HepG2 (cell line): ENCODE data around the gene CHRNG. TPM values are rescaled to one million over a fixed set of nuclear protein-coding genes. Genes with fewer than 3 reads are reported as not detected.

Source experiments
- AHR ChIP-seq: IDR thresholded peaks from 2 replicates; pipeline ENCODE4 v1.6.1; 2018; ENCODE audit warnings: missing genetic modification reagents, missing compliant biosample characterization
- CBX2 ChIP-seq, 2 experiments: fragments of 200-600 bp in 1 of 2; sonication (generic); formaldehyde crosslinking in 1 of 2; IDR thresholded peaks; 2 replicates each; pipeline versions ENCODE4 v1.7.0 to v1.8.1; 2018 to 2022; ENCODE audit warnings: low read depth in 2 of 2, low read length in 1 of 2, mild to moderate bottlenecking in 1 of 2, missing genetic modification reagents in 1 of 2
- CC2D1A ChIP-seq: sonication (generic); formaldehyde crosslinking; IDR thresholded peaks from 2 replicates; pipeline ENCODE4 v1.8.1; 2023; ENCODE audit warnings: mild to moderate bottlenecking, missing genetic modification reagents
- CHCHD3 ChIP-seq: sonication (generic); formaldehyde crosslinking; IDR thresholded peaks from 2 replicates; pipeline ENCODE4 v1.8.0; 2022; ENCODE audit warnings: mild to moderate bottlenecking, missing genetic modification reagents, moderate library complexity
- DPF2 ChIP-seq: sonication (generic); formaldehyde crosslinking; IDR thresholded peaks from 2 replicates; pipeline ENCODE4 v1.4.0; 2020; ENCODE audit warnings: mild to moderate bottlenecking, low read depth, missing genetic modification reagents, borderline replicate concordance
- DRAP1 ChIP-seq: IDR thresholded peaks from 2 replicates; pipeline ENCODE4 v1.6.1; 2016; ENCODE audit warnings: missing genetic modification reagents, missing compliant biosample characterization
- ELF4 ChIP-seq: sonication (generic); formaldehyde crosslinking; IDR thresholded peaks from 2 replicates; pipeline ENCODE4 v1.5.0; 2020; ENCODE audit warnings: missing genetic modification reagents, mild to moderate bottlenecking, moderate library complexity, borderline replicate concordance
- KDM4B ChIP-seq: sonication (generic); formaldehyde crosslinking; IDR thresholded peaks from 2 replicates; pipeline ENCODE4 v1.4.0; 2020; ENCODE audit warnings: missing genetic modification reagents
- PHF5A ChIP-seq: IDR thresholded peaks from one replicate; pipeline ENCODE4 v1.6.1; 2018; ENCODE audit warnings: low read depth, missing genetic modification reagents; ENCODE audit not compliant: unreplicated experiment
- ZNF251 ChIP-seq: sonication (generic); formaldehyde crosslinking; IDR thresholded peaks from 2 replicates; pipeline ENCODE4 v1.9.0; 2021; ENCODE audit warnings: mild to moderate bottlenecking, missing genetic modification reagents
- ZNF317 ChIP-seq: sonication (generic); formaldehyde crosslinking; IDR thresholded peaks from 2 replicates; pipeline ENCODE4 v1.5.0; 2020; ENCODE audit warnings: mild to moderate bottlenecking, missing genetic modification reagents
- ZNF513 ChIP-seq: sonication (generic); formaldehyde crosslinking; conservative IDR thresholded peaks from 2 replicates; pipeline ENCODE4 v1.5.0; 2020; ENCODE audit warnings: missing genetic modification reagents
- ZNF737 ChIP-seq: sonication (generic); formaldehyde crosslinking; IDR thresholded peaks from 2 replicates; pipeline ENCODE4 v1.5.0; 2020; ENCODE audit warnings: missing genetic modification reagents, mild to moderate bottlenecking, borderline replicate concordance
- polyA plus RNA-seq, 8 experiments: library from polyadenylated mRNA; depleted of rRNA in 3 of 8; stranded (reverse) in 7 of 8; unstranded in 1 of 8; fragments of >200 nt; fragmentation: Illumina TruSeq in 4 of 8; extraction: Trizol in 4 of 8; gene quantifications; 2 replicates each; pipeline versions ENCODE4 v1.2.1 to v1.2.3, GENCODE V29; 2011 to 2016; ENCODE audit warnings: low read depth in 4 of 8, missing spikeins in 1 of 8, mixed read lengths in 1 of 8; ENCODE audit not compliant: insufficient read depth in 1 of 8
- total RNA-seq, 5 experiments: library from RNA; depleted of rRNA; stranded (reverse); fragments of >200 nt; fragmentation: Illumina TruSeq; extraction: Trizol; gene quantifications; 2 replicates each; pipeline ENCODE4 v1.2.3, GENCODE V29; 2016; ENCODE audit warnings: low read depth in 1 of 5
- TF ChIP-seq, protein P1 (sequence below): sonication (generic); formaldehyde crosslinking; IDR thresholded peaks from 2 replicates; pipeline ENCODE4 v1.4.0; 2020; ENCODE audit warnings: mild to moderate bottlenecking, missing genetic modification reagents
- TF ChIP-seq, protein P2 (sequence below): sonication (generic); formaldehyde crosslinking; IDR thresholded peaks from 2 replicates; pipeline ENCODE4 v1.8.1; 2023; ENCODE audit warnings: mild to moderate bottlenecking, missing genetic modification reagents
- TF ChIP-seq, protein P3 (sequence below): sonication (generic); formaldehyde crosslinking; IDR thresholded peaks from 2 replicates; pipeline ENCODE4 v1.4.0; 2020; ENCODE audit warnings: mild to moderate bottlenecking, missing genetic modification reagents

The CHRNG gene
- total and polyA plus RNA-seq, 2 of the 13 experiments (the other 11 are each of a cell fraction or from before 2014, with no cell fraction given) = not detected

- no peak for TF ChIP-seq ZNF513 (CRISPR knock-in tag)
- TF ChIP-seq, protein P1, sequence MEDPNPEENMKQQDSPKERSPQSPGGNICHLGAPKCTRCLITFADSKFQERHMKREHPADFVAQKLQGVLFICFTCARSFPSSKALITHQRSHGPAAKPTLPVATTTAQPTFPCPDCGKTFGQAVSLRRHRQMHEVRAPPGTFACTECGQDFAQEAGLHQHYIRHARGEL (CRISPR knock-in tag) = peak; percentile 82; the same call in 1 of the 2 replicates
- peak; percentile 98 for TF ChIP-seq PHF5A (CRISPR knock-in tag)
- TF ChIP-seq ZNF737 (CRISPR knock-in tag) = 0 out of 2 replicates have a peak, but pooled peaks have one; percentile 18
- TF ChIP-seq DRAP1 = peak; percentile 92
- 0 out of 2 replicates have a peak, but pooled peaks have one; percentile 72 for TF ChIP-seq ZNF251 (CRISPR knock-in tag)
- peak; percentile 72 for TF ChIP-seq CHCHD3
- TF ChIP-seq DPF2 (CRISPR knock-in tag) = no peak
- TF ChIP-seq ZNF317 (CRISPR knock-in tag) = peak; percentile 94
- TF ChIP-seq, protein P2, sequence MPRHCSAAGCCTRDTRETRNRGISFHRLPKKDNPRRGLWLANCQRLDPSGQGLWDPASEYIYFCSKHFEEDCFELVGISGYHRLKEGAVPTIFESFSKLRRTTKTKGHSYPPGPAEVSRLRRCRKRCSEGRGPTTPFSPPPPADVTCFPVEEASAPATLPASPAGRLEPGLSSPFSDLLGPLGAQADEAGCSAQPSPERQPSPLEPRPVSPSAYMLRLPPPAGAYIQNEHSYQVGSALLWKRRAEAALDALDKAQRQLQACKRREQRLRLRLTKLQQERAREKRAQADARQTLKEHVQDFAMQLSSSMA = peak; percentile 97
- TF ChIP-seq, protein P3, sequence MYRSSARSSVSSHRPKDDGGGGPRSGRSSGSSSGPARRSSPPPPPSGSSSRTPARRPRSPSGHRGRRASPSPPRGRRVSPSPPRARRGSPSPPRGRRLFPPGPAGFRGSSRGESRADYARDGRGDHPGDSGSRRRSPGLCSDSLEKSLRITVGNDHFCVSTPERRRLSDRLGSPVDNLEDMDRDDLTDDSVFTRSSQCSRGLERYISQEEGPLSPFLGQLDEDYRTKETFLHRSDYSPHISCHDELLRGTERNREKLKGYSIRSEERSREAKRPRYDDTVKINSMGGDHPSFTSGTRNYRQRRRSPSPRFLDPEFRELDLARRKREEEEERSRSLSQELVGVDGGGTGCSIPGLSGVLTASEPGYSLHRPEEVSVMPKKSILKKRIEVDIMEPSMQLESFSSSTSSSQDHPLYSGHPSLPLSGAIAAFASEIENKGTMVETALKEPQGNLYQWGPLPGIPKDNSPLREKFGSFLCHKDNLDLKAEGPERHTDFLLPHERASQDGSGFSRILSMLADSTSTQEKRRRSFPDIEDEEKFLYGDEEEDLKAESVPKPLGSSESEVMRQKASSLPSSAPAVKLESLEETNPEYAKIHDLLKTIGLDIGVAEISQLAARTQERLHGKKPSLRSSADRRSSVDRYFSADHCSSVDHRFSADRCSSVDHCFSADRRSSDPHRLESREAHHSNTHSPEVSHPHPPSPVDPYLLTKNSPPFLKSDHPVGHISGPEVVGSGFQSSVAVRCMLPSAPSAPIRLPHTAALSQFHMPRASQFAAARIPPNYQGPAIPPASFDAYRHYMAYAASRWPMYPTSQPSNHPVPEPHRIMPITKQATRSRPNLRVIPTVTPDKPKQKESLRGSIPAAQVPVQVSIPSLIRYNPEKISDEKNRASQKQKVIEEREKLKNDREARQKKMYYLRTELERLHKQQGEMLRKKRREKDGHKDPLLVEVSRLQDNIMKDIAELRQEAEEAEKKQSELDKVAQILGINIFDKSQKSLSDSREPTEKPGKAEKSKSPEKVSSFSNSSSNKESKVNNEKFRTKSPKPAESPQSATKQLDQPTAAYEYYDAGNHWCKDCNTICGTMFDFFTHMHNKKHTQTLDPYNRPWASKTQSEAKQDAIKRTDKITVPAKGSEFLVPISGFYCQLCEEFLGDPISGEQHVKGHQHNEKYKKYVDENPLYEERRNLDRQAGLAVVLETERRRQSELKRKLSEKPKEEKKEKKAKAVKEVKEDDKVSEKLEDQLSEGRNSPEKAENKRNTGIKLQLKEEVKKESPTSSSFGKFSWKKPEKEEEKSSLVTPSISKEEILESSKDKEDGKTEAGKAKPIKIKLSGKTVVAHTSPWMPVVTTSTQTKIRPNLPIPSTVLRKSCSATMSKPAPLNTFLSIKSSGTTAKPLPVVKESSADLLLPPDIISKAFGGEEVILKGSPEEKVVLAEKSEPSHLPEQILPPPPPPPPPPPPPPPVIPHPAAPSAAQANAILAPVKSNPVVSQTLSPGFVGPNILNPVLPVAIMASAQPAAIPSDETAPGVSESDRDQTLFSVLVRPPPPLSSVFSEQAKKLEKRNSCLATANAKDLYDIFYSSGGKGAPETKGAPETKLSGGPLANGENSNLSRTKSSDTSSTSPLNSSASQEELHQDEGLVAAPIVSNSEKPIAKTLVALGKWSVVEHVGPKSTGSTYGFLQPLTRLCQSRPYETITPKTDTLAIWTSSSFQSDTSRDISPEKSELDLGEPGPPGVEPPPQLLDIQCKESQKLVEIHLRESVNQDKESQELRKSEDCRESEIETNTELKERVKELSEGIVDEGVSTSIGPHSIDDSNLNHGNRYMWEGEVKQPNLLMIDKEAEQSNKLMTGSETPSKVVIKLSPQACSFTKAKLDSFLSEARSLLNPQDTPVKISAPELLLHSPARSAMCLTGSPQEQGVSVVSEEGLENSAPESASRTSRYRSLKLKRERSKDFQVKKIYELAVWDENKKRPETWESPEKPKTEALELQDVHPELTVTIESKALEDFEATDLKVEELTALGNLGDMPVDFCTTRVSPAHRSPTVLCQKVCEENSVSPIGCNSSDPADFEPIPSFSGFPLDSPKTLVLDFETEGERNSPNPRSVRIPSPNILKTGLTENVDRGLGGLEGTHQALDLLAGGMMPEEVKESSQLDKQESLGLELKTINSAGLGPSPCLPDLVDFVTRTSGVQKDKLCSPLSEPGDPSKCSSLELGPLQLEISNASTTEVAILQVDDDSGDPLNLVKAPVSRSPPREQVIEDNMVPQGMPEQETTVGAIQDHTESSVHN (CRISPR knock-in tag) = no peak; the same call in 1 of the 2 replicates
- 0 out of 2 replicates have a peak, but pooled peaks have one; percentile 73 for TF ChIP-seq CC2D1A (CRISPR knock-in tag)
- TF ChIP-seq KDM4B (CRISPR knock-in tag) = peak; percentile 82; the same call in 1 of the 2 replicates
- peak; percentile 81; the same call in 1 of the 2 replicates for TF ChIP-seq AHR (CRISPR knock-in tag)
- TF ChIP-seq CBX2 (IDR thresholded peaks at IDR 0.05; ENCODE audit: low read depth, low read length) = no peak
- TF ChIP-seq CBX2 (CRISPR knock-in tag; IDR thresholded peaks at IDR 0.05; ENCODE audit: low read depth) = peak; percentile 70; the same call in 1 of the 2 replicates
- peak; percentile 94; the same call in 1 of the 2 replicates for TF ChIP-seq ELF4
Observed at GRCh38 chr2:232550354-232551249, 11.1 kb downstream of the CHRNG start, which contains the start of the genes EIF4E2 and TIGD1 (continued).
